GM18951 (cell line): ENCODE results near the gene ARL9.
"Not testable (repeated sequence)": the region's sequence is repeated elsewhere in the genome, so short reads cannot be mapped to it uniquely, and the experiment has no call there.

Experiments
- POLR2A ChIP-seq: IDR thresholded peaks from 4 replicates; pipeline ENCODE4 v1.6.1; 2011; ENCODE audit warnings: mild to moderate bottlenecking; ENCODE audit not compliant: insufficient read length, insufficient read depth; ENCODE audit errors: extremely low read depth
- in situ Hi-C: fragments of 300-500 bp; cut with MboI; formaldehyde crosslinking; loops from one replicate; pipeline ENCODE4 v1.12.0; 2022; ENCODE audit warnings: low sequenced_read_pairs, mixed read lengths, inconsistent platforms; ENCODE audit not compliant: unreplicated experiment

The ARL9 gene

GRCh38 chr4:56505269-56506130 is at the start of gene ARL9:
TSS of gene ARL9 (plus strand) at chr4:56505791. CDS start at chr4:56505863, 72 bp downstream.
- in situ Hi-C loops: no loop called here
- no peak for TF ChIP-seq POLR2A

GRCh38 chr4:56460085-56460484 is 45.5 kb upstream of the ARL9 start:
- in situ Hi-C loops: no loop called here
- TF ChIP-seq POLR2A: no peak

GRCh38 chr4:56462157-56462556 is 43.4 kb upstream of the ARL9 start:
- in situ Hi-C loops: no loop called here
- no peak for TF ChIP-seq POLR2A

GRCh38 chr4:56463711-56464110 is 41.9 kb upstream of the ARL9 start:
- in situ Hi-C loops: no loop called here
- no peak for TF ChIP-seq POLR2A

GRCh38 chr4:56464581-56464980 is 41.0 kb upstream of the ARL9 start:
- in situ Hi-C loops: no loop called here
- TF ChIP-seq POLR2A: no peak

- in situ Hi-C loops: no loop called here
- no peak for TF ChIP-seq POLR2A
Observed at GRCh38 chr4:56465599-56466295, 39.8 kb upstream of the ARL9 start.

GRCh38 chr4:56466296-56466761 is 39.3 kb upstream of the ARL9 start:
- in situ Hi-C loops: not testable (repeated sequence)

GRCh38 chr4:56466910-56467283 is 38.7 kb upstream of the ARL9 start:
- in situ Hi-C loops: no loop called here
- TF ChIP-seq POLR2A: no peak

- peak; percentile 84 for TF ChIP-seq POLR2A
- in situ Hi-C loops: no loop called here
Observed at GRCh38 chr4:56467284-56468096, 38.1 kb upstream of the ARL9 start, which contains the start of gene SRP72. TSS of gene SRP72 (plus strand) at chr4:56467617. CDS start at chr4:56467636, 19 bp downstream.

- in situ Hi-C loops: no loop called here
- TF ChIP-seq POLR2A: no peak
Observed at GRCh38 chr4:56468097-56468422, 37.5 kb upstream of the ARL9 start.

GRCh38 chr4:56469489-56470210 is 35.9 kb upstream of the ARL9 start:
- in situ Hi-C loops: no loop called here
- no peak for TF ChIP-seq POLR2A

GRCh38 chr4:56475917-56476316 is 29.7 kb upstream of the ARL9 start:
- in situ Hi-C loops: no loop called here
- TF ChIP-seq POLR2A: no peak

- in situ Hi-C loops: no loop called here
- no peak for TF ChIP-seq POLR2A
Observed at GRCh38 chr4:56477192-56477702, 28.3 kb upstream of the ARL9 start.

- TF ChIP-seq POLR2A: no peak
- in situ Hi-C loops: no loop called here
Observed at GRCh38 chr4:56480691-56481090, 24.9 kb upstream of the ARL9 start.
